ENCODE data around the gene SIGLEC5.

SIGLEC5 gene

DNA sequence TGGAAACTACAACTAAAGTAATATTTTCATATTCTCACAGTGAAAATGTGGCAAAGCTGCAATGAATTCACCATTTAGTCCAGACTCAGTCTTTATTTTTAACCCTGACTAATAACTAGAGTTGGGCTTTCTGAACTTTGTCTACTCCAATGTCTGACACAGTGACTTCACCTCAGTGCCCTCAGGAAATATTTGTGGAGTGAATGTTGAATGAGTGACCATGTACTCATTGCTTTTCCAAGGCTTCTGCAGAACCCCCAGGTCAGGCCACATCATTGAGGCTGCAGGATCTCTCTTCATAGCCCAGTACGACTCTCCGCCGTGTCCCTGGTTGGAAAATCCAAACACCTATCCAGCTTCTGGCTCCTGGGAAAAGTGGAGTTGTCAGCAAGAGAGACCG, 57.3 kb downstream of the SIGLEC5 start:
- no peak for TF ChIP-seq POLR2AphosphoS5 (IDR thresholded peaks at IDR 0.05; ENCODE audit: low read depth, low read length)
- no peak for TF ChIP-seq POLR2A (IDR thresholded peaks at IDR 0.05; ENCODE audit: low read depth, low read length)
- no peak for TF ChIP-seq PAX5 (IDR thresholded peaks at IDR 0.05; ENCODE audit: insufficient read depth, low read length, severe bottlenecking)
- TF ChIP-seq SPI1 (IDR thresholded peaks at IDR 0.05; ENCODE audit: low read depth, low read length), result no peak
- no peak for TF ChIP-seq TAF1 (IDR thresholded peaks at IDR 0.05; ENCODE audit: low read depth, low read length)
- no peak for TF ChIP-seq POU2F2 (IDR thresholded peaks at IDR 0.05; ENCODE audit: low read depth, low read length)
- DNase-seq (ENCODE audit: insufficient read length, low spot score) (no peak), FAIRE-seq (peak; percentile 33)

DNA sequence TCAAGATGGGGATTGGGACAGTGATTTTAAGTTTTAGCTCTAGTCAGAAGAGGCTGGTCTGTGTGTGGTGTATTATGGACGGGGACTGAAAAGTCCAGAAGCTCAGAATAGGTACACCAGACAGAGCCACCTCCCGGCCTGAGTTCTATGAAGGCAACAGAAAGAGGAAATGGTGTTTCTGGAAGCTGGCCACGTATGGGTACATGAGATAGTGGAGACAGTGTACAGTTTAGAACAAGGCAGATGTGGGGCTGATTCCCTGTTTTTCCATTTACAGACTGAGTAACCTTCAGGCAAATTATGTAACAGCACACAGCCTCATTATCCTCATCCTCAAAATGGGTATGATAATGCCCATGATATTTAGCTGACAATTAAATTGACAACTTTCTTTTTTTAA, 57.8 kb downstream of the SIGLEC5 start:
- TF ChIP-seq POLR2A (IDR thresholded peaks at IDR 0.05; ENCODE audit: low read depth, low read length) (no peak), SPI1 (IDR thresholded peaks at IDR 0.05; ENCODE audit: low read depth, low read length) (peak; percentile 90), TAF1 (IDR thresholded peaks at IDR 0.05; ENCODE audit: low read depth, low read length) (no peak), POLR2AphosphoS5 (IDR thresholded peaks at IDR 0.05; ENCODE audit: low read depth, low read length) (no peak)
- no peak for DNase-seq (ENCODE audit: insufficient read length, low spot score)
- FAIRE-seq, result peak; percentile 82

DNA sequence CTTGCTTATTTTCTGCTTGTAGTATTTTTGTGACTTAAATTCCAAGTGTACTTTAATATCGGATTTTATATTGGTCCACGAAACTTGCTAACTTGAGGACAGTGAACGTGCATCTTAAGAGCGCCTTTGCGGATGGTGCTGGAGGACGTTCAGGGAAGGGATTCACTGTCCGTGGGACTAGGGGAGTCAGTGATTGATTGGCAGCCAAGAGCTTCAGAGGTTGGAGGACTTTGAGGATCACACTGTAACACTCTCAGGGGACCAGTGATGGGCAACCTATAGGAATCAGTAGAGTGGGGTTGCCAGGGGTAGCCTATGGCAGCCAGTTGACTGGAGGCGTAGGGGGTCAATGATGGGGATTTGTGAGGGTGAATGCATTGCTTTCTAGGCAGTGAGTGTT, 58.6 kb downstream of the SIGLEC5 start:
- DNase-seq (ENCODE audit: insufficient read length, low spot score), result no peak
- TF ChIP-seq PAX5 (IDR thresholded peaks at IDR 0.05; ENCODE audit: insufficient read depth, low read length, severe bottlenecking) (no peak), POLR2A (IDR thresholded peaks at IDR 0.05; ENCODE audit: low read depth, low read length) (no peak), POU2F2 (IDR thresholded peaks at IDR 0.05; ENCODE audit: low read depth, low read length) (no peak), POLR2AphosphoS5 (IDR thresholded peaks at IDR 0.05; ENCODE audit: low read depth, low read length) (no peak), TAF1 (IDR thresholded peaks at IDR 0.05; ENCODE audit: low read depth, low read length) (no peak), SPI1 (IDR thresholded peaks at IDR 0.05; ENCODE audit: low read depth, low read length) (no peak)
- no peak for FAIRE-seq

DNA sequence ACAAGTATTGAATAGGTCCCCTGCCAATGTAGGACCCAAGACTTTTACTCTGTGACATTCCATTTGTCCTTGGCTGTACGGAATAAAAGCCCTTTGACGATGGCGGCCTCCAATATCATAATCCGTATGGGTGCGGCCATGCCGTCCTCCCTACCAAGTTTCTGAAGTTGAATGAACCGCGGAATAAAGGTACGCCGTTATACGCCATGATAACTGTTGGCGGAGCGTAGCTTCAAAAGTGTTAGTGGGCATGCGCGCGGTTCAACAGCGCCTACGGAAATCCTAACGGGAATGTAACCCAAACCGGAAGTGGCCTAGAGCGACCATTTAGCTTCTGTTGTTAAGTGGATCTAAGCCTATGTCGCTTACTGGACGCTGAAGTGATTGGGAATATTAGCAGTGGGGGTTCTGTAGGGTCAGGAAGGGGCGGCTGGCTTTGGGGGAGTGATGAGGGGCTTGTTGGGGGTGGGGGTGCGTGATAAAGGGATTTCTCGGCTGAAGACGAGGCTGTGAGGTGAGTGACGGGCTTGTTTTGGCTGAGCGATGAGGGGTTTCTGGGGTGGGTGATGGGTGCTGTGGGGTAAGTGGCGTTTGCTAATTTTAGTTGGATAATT, 59.1 kb downstream of the SIGLEC5 start, which contains the start of gene ZNF175:
TSS of gene ZNF175 (plus strand) at position 322 of the 614 bp plus-strand sequence. CDS start 2,047 bp downstream, outside the sequence.
- FAIRE-seq (peak; percentile 99), DNase-seq (ENCODE audit: insufficient read length, low spot score) (no peak)
- TF ChIP-seq POLR2AphosphoS5 (IDR thresholded peaks at IDR 0.05; ENCODE audit: low read depth, low read length) (0 out of 2 replicates have a peak, but pooled peaks have one; percentile 26), TAF1 (IDR thresholded peaks at IDR 0.05; ENCODE audit: low read depth, low read length) (no peak), SPI1 (IDR thresholded peaks at IDR 0.05; ENCODE audit: low read depth, low read length) (peak; percentile 40; the same call in 1 of the 2 replicates), POLR2A (IDR thresholded peaks at IDR 0.05; ENCODE audit: low read depth, low read length) (no peak), POU2F2 (IDR thresholded peaks at IDR 0.05; ENCODE audit: low read depth, low read length) (0 out of 2 replicates have a peak, but pooled peaks have one; percentile 13), PAX5 (IDR thresholded peaks at IDR 0.05; ENCODE audit: insufficient read depth, low read length, severe bottlenecking) (no peak)

DNA sequence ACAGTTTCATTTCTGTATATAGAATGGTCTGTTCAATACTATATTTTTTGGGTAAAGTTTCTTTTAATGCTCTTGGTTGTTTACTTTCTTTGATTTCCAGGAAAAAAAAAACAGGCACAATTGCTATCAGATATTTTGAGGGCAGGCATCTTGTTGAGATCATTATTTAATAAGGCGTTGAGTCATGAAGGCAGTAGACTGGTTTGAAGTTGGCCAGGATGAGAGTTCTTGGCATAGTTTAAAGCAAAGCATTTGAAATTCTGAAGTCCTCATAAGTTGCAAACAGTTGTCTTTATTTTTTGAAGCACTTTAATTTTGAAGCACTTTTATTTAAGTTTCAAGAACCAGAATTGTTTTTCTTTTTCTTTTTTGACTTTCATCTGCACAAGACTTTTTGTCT, 61.7 kb downstream of the SIGLEC5 start:
- FAIRE-seq (no peak), DNase-seq (ENCODE audit: insufficient read length, low spot score) (no peak)
- TF ChIP-seq TAF1 (IDR thresholded peaks at IDR 0.05; ENCODE audit: low read depth, low read length) (no peak), SPI1 (IDR thresholded peaks at IDR 0.05; ENCODE audit: low read depth, low read length) (no peak), POLR2AphosphoS5 (IDR thresholded peaks at IDR 0.05; ENCODE audit: low read depth, low read length) (no peak), POU2F2 (IDR thresholded peaks at IDR 0.05; ENCODE audit: low read depth, low read length) (no peak), PAX5 (IDR thresholded peaks at IDR 0.05; ENCODE audit: insufficient read depth, low read length, severe bottlenecking) (no peak), POLR2A (IDR thresholded peaks at IDR 0.05; ENCODE audit: low read depth, low read length) (no peak)

DNA sequence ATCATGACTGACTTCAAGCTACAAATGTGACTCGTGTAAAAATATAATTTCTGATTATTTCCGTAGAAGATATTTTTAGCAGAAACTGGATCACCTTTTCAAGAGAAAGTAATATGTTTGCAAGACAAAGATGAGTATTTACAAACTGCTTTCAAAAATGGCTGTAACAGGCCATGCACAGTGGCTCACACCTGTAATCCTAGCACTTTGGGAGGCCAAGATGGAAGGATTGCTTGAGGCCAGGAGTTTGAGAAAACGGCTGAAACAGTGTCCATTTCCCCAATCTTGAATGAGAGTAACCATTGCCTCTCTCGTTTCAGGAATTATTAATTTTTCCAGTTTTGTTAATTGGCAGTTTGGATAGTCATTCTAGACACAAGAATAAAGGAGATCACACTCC, 62.6 kb downstream of the SIGLEC5 start:
- TF ChIP-seq SPI1 (IDR thresholded peaks at IDR 0.05; ENCODE audit: low read depth, low read length), result no peak
- no peak for TF ChIP-seq TAF1 (IDR thresholded peaks at IDR 0.05; ENCODE audit: low read depth, low read length)
- TF ChIP-seq POLR2A (IDR thresholded peaks at IDR 0.05; ENCODE audit: low read depth, low read length), result no peak
- no peak for TF ChIP-seq PAX5 (IDR thresholded peaks at IDR 0.05; ENCODE audit: insufficient read depth, low read length, severe bottlenecking)
- TF ChIP-seq POLR2AphosphoS5 (IDR thresholded peaks at IDR 0.05; ENCODE audit: low read depth, low read length), result no peak
- TF ChIP-seq POU2F2 (IDR thresholded peaks at IDR 0.05; ENCODE audit: low read depth, low read length), result no peak
- FAIRE-seq (no peak), DNase-seq (ENCODE audit: insufficient read length, low spot score) (no peak)

DNA sequence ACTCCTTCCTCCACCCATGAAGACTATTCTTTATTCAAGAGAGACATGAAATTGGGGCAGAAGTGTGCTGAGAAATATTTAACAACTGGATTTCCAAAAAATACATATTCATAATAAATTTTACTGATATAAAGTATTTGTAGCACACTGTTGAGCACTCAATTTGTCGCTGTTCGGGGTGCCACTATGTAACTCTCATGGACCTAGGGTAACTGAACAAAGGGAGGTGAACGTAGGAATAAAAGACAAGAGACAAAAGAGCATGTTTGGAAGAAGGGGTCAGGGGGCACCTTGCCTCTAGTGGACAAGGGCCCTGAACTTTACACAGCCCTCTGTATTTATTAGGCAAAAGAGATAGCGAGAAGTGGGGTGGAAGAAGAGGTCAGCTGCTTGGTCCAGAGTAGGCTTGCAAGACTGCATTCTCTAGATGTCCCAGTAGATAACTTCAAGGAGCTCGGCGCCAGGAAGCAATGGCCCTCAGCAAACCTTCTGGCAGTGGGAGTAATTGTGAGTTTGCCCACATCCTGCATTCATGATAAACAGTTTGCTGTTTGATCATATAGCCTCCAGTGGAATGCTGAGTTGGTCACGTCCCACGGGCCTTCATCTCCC, 63.6 kb downstream of the SIGLEC5 start:
- DNase-seq (ENCODE audit: insufficient read length, low spot score), result no peak
- FAIRE-seq, result no peak
- TF ChIP-seq PAX5 (IDR thresholded peaks at IDR 0.05; ENCODE audit: insufficient read depth, low read length, severe bottlenecking) (no peak), SPI1 (IDR thresholded peaks at IDR 0.05; ENCODE audit: low read depth, low read length) (no peak), TAF1 (IDR thresholded peaks at IDR 0.05; ENCODE audit: low read depth, low read length) (no peak), POLR2AphosphoS5 (IDR thresholded peaks at IDR 0.05; ENCODE audit: low read depth, low read length) (no peak), POU2F2 (IDR thresholded peaks at IDR 0.05; ENCODE audit: low read depth, low read length) (no peak), POLR2A (IDR thresholded peaks at IDR 0.05; ENCODE audit: low read depth, low read length) (no peak)

DNA sequence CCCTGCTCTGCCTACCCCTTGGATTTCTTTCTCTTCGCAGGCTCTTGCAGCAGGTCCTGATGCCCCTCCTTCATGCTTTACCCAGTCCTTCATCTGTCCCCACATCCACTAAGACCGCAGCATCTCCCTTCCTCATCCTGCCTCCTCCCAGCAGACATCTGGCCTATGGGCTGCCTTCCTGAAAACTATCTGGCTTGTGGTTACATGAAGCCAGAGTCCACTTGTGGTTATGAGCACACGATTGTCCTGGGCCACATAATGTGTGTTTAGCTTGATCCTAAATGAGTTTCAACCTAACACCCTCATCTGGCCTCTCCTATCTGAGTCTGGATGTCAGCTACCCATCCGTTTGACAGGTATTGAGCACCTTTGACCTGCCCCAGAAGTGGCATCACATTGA, 64.6 kb downstream of the SIGLEC5 start:
- no peak for TF ChIP-seq SPI1 (IDR thresholded peaks at IDR 0.05; ENCODE audit: low read depth, low read length)
- TF ChIP-seq POU2F2 (IDR thresholded peaks at IDR 0.05; ENCODE audit: low read depth, low read length), result no peak
- no peak for TF ChIP-seq POLR2AphosphoS5 (IDR thresholded peaks at IDR 0.05; ENCODE audit: low read depth, low read length)
- TF ChIP-seq PAX5 (IDR thresholded peaks at IDR 0.05; ENCODE audit: insufficient read depth, low read length, severe bottlenecking), result no peak
- TF ChIP-seq POLR2A (IDR thresholded peaks at IDR 0.05; ENCODE audit: low read depth, low read length), result no peak
- no peak for TF ChIP-seq TAF1 (IDR thresholded peaks at IDR 0.05; ENCODE audit: low read depth, low read length)
- DNase-seq (ENCODE audit: insufficient read length, low spot score) (no peak), FAIRE-seq (peak; percentile 55)

DNA sequence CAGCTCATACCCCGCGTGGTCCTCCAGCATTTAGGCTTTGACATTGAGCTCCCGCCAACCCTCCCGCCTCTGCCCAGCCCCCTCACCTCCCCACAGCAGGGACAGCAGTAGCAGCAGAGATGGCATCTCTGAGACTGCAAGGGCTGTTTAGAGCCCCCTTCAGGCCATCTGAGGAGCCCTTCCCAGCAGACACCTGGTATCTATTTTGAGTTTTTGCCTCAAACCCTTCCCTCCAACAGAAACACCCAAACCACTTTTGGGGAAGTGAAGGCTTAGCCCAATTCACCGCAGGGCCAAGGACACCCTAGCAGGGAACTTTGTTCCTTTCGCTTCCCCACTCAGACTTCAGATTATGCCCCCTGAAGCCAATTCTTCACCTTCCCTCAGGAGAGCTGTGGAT, 65.4 kb downstream of the SIGLEC5 start:
- no peak for DNase-seq (ENCODE audit: insufficient read length, low spot score)
- TF ChIP-seq PAX5 (IDR thresholded peaks at IDR 0.05; ENCODE audit: insufficient read depth, low read length, severe bottlenecking) (no peak), SPI1 (IDR thresholded peaks at IDR 0.05; ENCODE audit: low read depth, low read length) (peak; percentile 95), POLR2AphosphoS5 (IDR thresholded peaks at IDR 0.05; ENCODE audit: low read depth, low read length) (no peak), POU2F2 (IDR thresholded peaks at IDR 0.05; ENCODE audit: low read depth, low read length) (0 out of 2 replicates have a peak, but pooled peaks have one; percentile 8), POLR2A (IDR thresholded peaks at IDR 0.05; ENCODE audit: low read depth, low read length) (no peak), TAF1 (IDR thresholded peaks at IDR 0.05; ENCODE audit: low read depth, low read length) (no peak)
- FAIRE-seq, result peak; percentile 87
